CD1c-positive myeloid dendritic cell (primary cell): ENCODE data around the gene SCPEP1.

ENCODE experiments used
- DNase-seq: peaks from one replicate; pipeline ENCODE4 v3.0.0-alpha.2; 2016; ENCODE audit errors: extremely low spot score

The SCPEP1 gene

GRCh38 chr17:57002904-57003303 is 25.0 kb downstream of the SCPEP1 start:
- DNase-seq = no peak

DNA sequence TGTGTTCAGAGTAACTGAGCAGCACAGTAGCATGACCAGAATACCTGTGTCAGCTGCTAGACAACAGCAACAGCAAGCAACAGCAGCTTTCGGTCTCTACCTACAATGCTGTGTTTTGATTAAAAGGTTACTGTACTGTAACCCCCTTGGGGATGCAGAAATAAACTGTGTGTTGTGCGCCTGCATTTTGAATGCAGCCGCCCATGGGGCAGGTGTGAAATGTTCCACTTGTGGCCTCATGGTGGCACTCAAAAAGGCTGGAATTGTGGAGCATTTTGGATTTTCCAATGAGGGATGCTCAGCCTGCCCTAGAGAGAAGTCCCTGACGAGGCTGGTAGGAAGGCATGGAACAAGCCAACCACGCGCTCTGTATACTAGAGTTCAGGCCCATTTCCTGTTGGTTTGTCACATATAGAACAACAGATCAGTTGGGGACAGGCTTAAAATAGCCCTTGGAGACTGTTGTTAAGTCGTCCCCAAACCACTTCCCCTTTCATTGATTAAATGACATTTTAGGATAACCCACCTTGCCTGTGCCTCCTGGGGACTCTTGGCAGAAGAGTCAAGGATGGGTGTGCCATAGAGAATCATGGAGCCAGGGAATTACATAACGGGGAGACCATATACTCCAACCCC is 27.1 kb downstream of the SCPEP1 start:
- DNase-seq = peak; percentile 10

- no peak for DNase-seq
Observed at GRCh38 chr17:57006040-57006439, 28.1 kb downstream of the SCPEP1 start.

DNA sequence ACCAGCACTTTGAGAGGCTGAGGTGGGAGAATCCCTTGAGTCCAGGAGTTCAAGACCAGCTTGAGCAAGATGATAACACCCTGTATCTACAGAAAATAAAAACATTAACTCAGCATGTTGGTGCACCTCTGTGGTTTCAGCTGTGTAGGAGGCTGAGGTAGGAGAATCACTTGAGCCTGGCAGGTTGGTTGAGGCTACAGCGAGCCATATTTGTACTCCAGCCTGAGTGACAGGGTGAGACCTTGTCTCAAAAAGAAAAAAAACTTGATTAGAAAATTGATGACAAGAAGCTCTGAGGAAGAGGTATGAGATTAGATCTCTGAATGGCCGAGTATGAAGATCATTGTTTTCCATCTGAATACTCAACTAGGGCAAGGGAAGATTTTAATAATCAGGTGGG is 31.0 kb downstream of the SCPEP1 start:
- DNase-seq = no peak

- DNase-seq = peak; percentile 57
Observed at GRCh38 chr17:57009737-57010445, 32.0 kb downstream of the SCPEP1 start.

GRCh38 chr17:57010487-57010886 is 32.6 kb downstream of the SCPEP1 start:
- DNase-seq = no peak

DNA sequence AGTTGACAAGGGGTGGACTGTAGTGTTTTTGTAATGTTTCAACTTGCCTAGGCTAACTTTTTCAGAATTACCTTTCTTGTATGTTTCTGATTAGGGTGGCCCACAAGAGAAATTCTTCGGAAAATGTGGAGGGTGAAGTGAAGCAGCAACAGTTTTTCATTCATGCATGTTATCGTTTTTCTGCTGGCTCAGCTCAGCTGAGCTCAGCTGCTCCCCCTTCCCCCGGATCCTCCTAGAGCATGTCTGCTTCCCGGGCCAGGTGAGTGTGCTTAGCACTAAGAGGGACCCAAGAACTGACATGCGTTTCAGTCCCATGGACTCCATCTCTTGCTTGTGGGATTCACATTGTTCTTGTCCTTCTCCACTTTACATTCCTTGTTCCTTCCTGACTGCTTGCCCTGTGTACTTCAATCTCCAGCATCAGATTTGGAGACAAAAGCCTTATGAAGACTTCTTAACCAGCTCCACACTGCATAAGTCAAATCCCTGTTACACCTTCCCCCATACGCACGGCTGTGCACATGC is 33.6 kb downstream of the SCPEP1 start:
- no peak for DNase-seq

DNA sequence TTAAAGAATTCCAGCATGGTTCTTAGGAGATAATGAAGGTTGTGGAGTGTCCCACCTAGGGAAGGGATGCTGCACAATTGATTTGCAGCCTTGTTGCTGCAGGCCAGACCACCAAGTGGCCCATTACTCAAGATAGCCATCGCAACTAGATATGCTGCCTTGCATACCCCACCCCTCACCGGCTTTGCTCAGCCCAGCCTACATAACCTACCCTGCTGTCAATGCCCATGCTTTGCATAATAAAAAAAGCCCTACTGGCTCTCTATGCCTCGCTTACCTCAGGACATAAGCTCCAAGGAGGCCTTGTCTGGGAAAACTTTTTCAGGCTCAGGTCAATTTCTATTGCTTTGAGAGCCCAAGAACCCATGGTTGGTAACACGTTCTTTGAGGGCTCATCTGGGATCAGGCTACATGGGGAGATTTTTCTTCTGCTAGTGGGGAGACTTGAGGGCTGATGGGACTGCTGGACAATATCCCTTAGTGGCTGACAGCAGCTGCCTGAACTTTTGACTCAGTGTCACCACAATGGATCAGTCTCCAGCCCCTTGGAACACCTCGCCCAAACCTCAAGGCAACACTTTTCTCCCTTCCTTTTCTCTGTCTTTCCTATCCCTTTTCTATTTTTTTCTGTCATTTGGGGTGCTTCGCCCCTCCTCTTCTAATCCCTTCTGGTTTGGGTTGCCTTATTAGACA is 38.3 kb downstream of the SCPEP1 start:
- DNase-seq = no peak

- no peak for DNase-seq
Observed at GRCh38 chr17:57016764-57017116, 38.8 kb downstream of the SCPEP1 start.

- no peak for DNase-seq
Observed at GRCh38 chr17:57017625-57018024, 39.7 kb downstream of the SCPEP1 start.

GRCh38 chr17:57020208-57020607 is 42.3 kb downstream of the SCPEP1 start:
- DNase-seq = no peak

DNA sequence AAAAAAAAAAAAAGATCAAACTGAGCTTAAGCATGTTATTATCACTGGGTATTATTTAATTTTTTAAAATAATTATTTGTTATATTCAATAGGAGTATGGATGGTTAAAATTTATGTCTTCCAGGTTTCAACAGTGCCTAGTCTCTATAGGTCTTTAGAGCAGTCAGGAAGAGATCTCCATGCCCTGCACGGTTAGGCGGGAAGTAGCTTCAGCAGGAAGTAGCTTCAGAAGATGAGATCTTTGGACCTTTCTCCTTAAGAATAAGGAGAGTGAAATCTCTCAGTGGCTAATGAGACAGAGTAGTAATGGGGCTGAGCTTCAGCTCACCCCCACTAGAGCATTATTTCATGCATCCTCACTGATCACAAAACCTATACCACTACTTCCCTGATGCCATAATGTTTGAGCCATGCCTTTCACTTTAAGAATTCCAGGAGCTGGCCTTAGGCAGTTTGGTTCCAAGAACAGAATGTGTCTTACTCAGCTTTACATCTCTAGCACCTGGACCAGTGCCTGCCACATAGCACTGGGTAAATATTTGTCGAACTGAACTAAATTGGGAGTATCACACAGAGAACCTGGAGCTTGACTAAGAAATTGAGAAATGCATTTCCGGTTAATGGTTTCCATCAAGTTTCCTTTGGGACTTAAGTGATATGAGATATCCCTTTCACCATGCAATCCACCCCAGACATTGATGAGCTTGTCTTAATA is 43.5 kb downstream of the SCPEP1 start:
- no peak for DNase-seq

- no peak for DNase-seq
Observed at GRCh38 chr17:57025876-57026275, 47.9 kb downstream of the SCPEP1 start.

- DNase-seq = no peak
Observed at GRCh38 chr17:57027852-57028251, 49.9 kb downstream of the SCPEP1 start.

GRCh38 chr17:57032343-57032742 is 54.4 kb downstream of the SCPEP1 start:
- no peak for DNase-seq

- no peak for DNase-seq
Observed at GRCh38 chr17:57033296-57033695, 55.4 kb downstream of the SCPEP1 start.

- no peak for DNase-seq
Observed at GRCh38 chr17:57034807-57035754, 57.1 kb downstream of the SCPEP1 start.

- no peak for DNase-seq
Observed at GRCh38 chr17:57035971-57036481, 58.1 kb downstream of the SCPEP1 start.

- DNase-seq = no peak
Observed at GRCh38 chr17:57037411-57037810, 59.5 kb downstream of the SCPEP1 start.

GRCh38 chr17:57038486-57038885 is 60.6 kb downstream of the SCPEP1 start:
- no peak for DNase-seq

- DNase-seq = no peak
Observed at GRCh38 chr17:57040571-57040970, 62.6 kb downstream of the SCPEP1 start.
